CD4-positive, alpha-beta T cell (primary cell): ENCODE measurements around the gene MCTP1. TPM values are rescaled to one million over a fixed set of nuclear protein-coding genes. Genes with fewer than 3 reads are reported as not detected.

ENCODE experiments used
- ATAC-seq: fragments of 200-7000 bp; cut with Tn5 transposase; one replicate; pipeline ENCODE4 v1.10.0; 2022; ENCODE audit warnings: mild to moderate bottlenecking; ENCODE audit not compliant: poor library complexity
- CTCF ChIA-PET: fragments of 350-600 bp; sonication (Branson Sonifier 250); formaldehyde crosslinking; loops from one replicate; lab custom pipeline; 2021; ENCODE audit warnings: antibody characterized with exemption, inconsistent platforms; lab: Charles Lee
- POLR2A ChIA-PET: fragments of 350-600 bp; sonication (Branson Sonifier 250); formaldehyde crosslinking; loops from one replicate; lab custom pipeline; 2021; ENCODE audit warnings: antibody characterized with exemption, inconsistent platforms; lab: Charles Lee
- DNase-seq, 14 experiments: peaks; one replicate each; pipeline ENCODE4 v3.0.0-alpha.2; 2013 to 2020; ENCODE audit warnings: mixed read lengths in 2 of 14
- H3K27ac ChIP-seq, 2 donors: one replicate each; pipeline versions ENCODE4 v1.5.1 to v1.7.0; 2013; ENCODE audit warnings: low read length in 2 of 2, low read depth in 1 of 2, mild to moderate bottlenecking in 1 of 2
- H3K27me3 ChIP-seq, 2 experiments: 1 replicate in 1 of 2; 2 replicates in 1 of 2; pipeline versions ENCODE4 v1.6.1 to v1.7.0; 2013; ENCODE audit warnings: low read length in 2 of 2, control low read depth in 1 of 2, mild to moderate bottlenecking in 1 of 2, moderate library complexity in 1 of 2; ENCODE audit not compliant: insufficient read depth in 2 of 2, control insufficient read depth in 1 of 2
- H3K36me3 ChIP-seq: one replicate; pipeline ENCODE4 v1.6.1; 2013; ENCODE audit warnings: low read length, control low read depth; ENCODE audit not compliant: insufficient read depth
- H3K4me1 ChIP-seq: one replicate; pipeline ENCODE4 v1.6.1; 2013; ENCODE audit warnings: low read length, control low read depth; ENCODE audit not compliant: insufficient read depth
- H3K4me3 ChIP-seq: one replicate; pipeline ENCODE4 v1.5.1; 2013; ENCODE audit warnings: mild to moderate bottlenecking, low read length, moderate library complexity
- H3K9me3 ChIP-seq, 2 experiments: 1 replicate in 1 of 2; 2 replicates in 1 of 2; pipeline versions ENCODE4 v1.6.1 to v1.7.0; 2013; ENCODE audit warnings: low read length in 2 of 2, mild to moderate bottlenecking in 2 of 2, control low read depth in 1 of 2, moderate library complexity in 1 of 2; ENCODE audit not compliant: control insufficient read depth in 1 of 2, insufficient read depth in 1 of 2
- H3K27ac Mint-ChIP-seq: one replicate; pipeline ENCODE4 v1.8.0; 2020; ENCODE audit warnings: mixed read lengths
- H3K27me3 Mint-ChIP-seq: one replicate; pipeline ENCODE4 v1.8.0; 2021; ENCODE audit warnings: mixed read lengths
- H3K36me3 Mint-ChIP-seq: one replicate; pipeline ENCODE4 v1.8.0; 2021; ENCODE audit warnings: low read depth, mixed read lengths
- H3K4me1 Mint-ChIP-seq: one replicate; pipeline ENCODE4 v1.8.0; 2021; ENCODE audit warnings: low read depth, mixed read lengths
- H3K4me3 Mint-ChIP-seq: one replicate; pipeline ENCODE4 v1.8.0; 2020; ENCODE audit warnings: mild to moderate bottlenecking, mixed read lengths
- H3K9me3 Mint-ChIP-seq: one replicate; pipeline ENCODE4 v1.8.0; 2020; ENCODE audit warnings: mixed read lengths
- CTCF ChIP-seq: fragments of 200-600 bp; IDR thresholded peaks from one replicate; pipeline ENCODE4 v1.8.0; 2022; ENCODE audit warnings: antibody characterized with exemption, mild to moderate bottlenecking
- intact Hi-C, 2 experiments: fragments of 100-400 bp; cut with DNase I in 1 of 2; cut with micrococcal nuclease in 1 of 2; formaldehyde crosslinking; loops; one replicate each; pipeline versions ENCODE4 v1.15.1 to v1.9.0; 2023 to 2025; cut with DNase I, micrococcal nuclease
- total RNA-seq, 174 experiments: library from RNA in 2 of 174; stranded (reverse) in 2 of 174; gene quantifications; one replicate each; pipeline ENCODE4 v1.2.3 and lab custom pipeline; 2021 to 2026

MCTP1 gene
- total RNA-seq, 2 experiments from 2014 or later: 2.1 to 2.7 TPM

DNA sequence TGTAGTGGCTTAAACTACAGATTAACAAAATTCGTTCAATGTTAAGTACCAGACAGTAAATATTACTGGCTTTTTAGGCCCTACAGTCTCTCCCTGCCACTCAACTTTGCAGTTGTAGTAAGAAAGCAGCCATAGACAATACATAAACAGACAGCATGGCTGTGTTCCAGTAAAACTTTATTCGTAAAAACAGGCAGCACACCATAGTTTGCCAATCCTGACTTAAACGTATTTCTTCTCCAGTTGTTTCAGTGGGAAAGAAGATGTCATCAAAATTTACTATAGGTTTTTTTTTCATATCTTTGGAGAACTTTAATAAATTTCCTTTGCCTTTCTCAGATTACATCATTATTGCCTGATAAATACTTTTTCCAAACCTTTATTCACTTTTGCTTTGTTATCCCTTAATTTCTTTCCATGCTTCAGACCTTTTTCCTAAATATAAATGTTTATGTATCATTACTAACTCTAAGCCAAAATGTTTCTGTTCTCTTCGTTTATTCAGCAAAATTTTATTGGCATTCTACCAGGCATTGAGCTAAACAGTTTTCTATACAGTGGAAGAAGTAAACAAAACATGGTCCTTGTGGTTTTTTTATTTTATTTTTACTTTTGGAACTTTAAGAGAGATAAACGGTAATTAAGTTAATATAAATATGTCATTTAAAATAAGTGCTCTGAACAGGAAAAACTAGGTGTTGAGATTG is 601.9 kb downstream of the MCTP1 start:
- H3K27ac ChIP-seq: no peak overlapping the region
- no peaks in the 10 kb centered on the region for H3K9me3 ChIP-seq
- H3K4me1 ChIP-seq: no peaks in the 10 kb centered on the region
- ATAC-seq: no peak
- intact Hi-C loops: no loop called here
- Mint-ChIP-seq H3K27ac (no peak overlapping the region), H3K4me3 (no peak overlapping the region), H3K4me1 (no peaks in the 10 kb centered on the region), H3K9me3 (no peaks in the 10 kb centered on the region), H3K27me3 (no peaks in the 10 kb centered on the region), H3K36me3 (peaks cover 59% of the 10 kb centered on the region)
- H3K27me3 ChIP-seq: no peaks in the 10 kb centered on the region
- H3K36me3 ChIP-seq: peaks cover 19% of the 10 kb centered on the region
- no peak for TF ChIP-seq CTCF
- no peak overlapping the region for H3K4me3 ChIP-seq
- POLR2A ChIA-PET: no interaction called here
- CTCF ChIA-PET: no interaction called here
- no peak for DNase-seq

GRCh38 chr5:94675965-94676618 is 608.8 kb downstream of the MCTP1 start:
- Mint-ChIP-seq H3K4me1 (no peaks in the 10 kb centered on the region), H3K27ac (no peak overlapping the region), H3K4me3 (no peak overlapping the region), H3K27me3 (no peaks in the 10 kb centered on the region), H3K36me3 (peaks cover 41% of the 10 kb centered on the region), H3K9me3 (no peaks in the 10 kb centered on the region)
- H3K4me1 ChIP-seq: no peaks in the 10 kb centered on the region
- H3K27ac ChIP-seq: no peak overlapping the region
- H3K9me3 ChIP-seq: no peaks in the 10 kb centered on the region
- POLR2A ChIA-PET: no interaction called here
- CTCF ChIA-PET: no interaction called here
- intact Hi-C loops: no loop called here
- H3K36me3 ChIP-seq: peaks cover 14% of the 10 kb centered on the region
- no peak for TF ChIP-seq CTCF
- H3K27me3 ChIP-seq: no peaks in the 10 kb centered on the region
- DNase-seq (no peak), ATAC-seq (no peak)
- H3K4me3 ChIP-seq: no peak overlapping the region

DNA sequence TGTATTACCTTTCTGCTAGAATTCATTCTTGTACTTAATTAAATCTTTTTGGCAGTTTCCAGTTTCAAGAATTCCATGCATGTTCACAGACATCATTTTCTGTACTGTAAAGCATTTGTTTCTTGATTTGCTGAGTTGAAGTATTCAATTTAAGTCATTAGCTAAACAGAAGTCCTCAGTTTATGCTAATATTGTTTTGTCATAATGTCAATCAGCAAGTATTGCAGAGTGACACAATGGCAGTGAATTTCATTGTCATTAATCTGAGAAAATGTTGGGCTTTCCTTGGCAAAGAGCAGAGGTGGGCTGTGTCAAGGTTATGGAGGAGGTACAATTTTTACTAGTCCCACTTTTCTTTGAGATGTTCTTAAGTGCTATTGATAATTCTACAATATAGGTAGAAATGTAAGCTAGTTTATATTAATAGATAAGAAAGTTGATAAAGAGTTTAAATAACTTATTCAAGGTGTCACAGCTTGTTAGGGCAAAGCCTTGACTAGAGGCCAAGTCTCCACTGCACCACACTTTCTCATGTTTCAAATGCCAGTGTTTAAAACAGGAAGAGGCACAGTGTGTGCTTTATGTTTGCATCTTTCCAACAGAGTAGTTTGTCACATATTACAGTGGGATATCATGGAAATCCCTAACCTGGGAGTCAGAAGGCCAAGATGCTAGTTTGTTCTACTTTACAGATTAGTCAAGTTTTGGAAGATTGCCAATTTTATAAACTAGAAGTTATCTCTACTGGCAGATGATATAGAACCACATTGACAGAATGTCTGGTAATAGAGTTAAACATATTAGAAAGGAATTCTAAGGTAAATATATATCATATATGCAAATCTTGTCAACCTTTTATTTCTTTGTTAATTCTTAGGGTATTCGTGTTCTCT is 610.2 kb downstream of the MCTP1 start:
- Histone ChIP-seq H3K4me3 (no peak overlapping the region), H3K36me3 (peaks cover 18% of the 10 kb centered on the region), H3K4me1 (no peaks in the 10 kb centered on the region), H3K27ac (no peak overlapping the region), H3K9me3 (no peaks in the 10 kb centered on the region), H3K27me3 (no peaks in the 10 kb centered on the region)
- Mint-ChIP-seq H3K4me3 (no peak overlapping the region), H3K27ac (no peak overlapping the region), H3K36me3 (peaks cover 34% of the 10 kb centered on the region), H3K9me3 (no peaks in the 10 kb centered on the region), H3K27me3 (no peaks in the 10 kb centered on the region), H3K4me1 (no peaks in the 10 kb centered on the region)
- no peak for ATAC-seq
- ChIA-PET CTCF (no interaction called here), POLR2A (no interaction called here)
- no peak for DNase-seq
- TF ChIP-seq CTCF: no peak
- intact Hi-C loops: no loop called here
